Osteoblast (primary cell): ENCODE results near the gene PRSS50. TPM values are rescaled to one million over a fixed set of nuclear protein-coding genes. Genes with fewer than 3 reads are reported as not detected.
A peak's percentile ranks its signal among the peaks of the same experiment; 100 is the strongest.

Experiments used
- DNase-seq: peaks from one replicate; pipeline ENCODE4 v3.0.0; 2011; ENCODE audit warnings: low spot score, mixed read lengths; ENCODE audit not compliant: insufficient read length; ENCODE audit errors: missing footprints
- H2AFZ ChIP-seq: 2 replicates; pipeline ENCODE4 v1.6.0; 2011; ENCODE audit warnings: mild to moderate bottlenecking, low read length
- H3K27ac ChIP-seq: 2 replicates; pipeline ENCODE4 v1.5.1; 2011; ENCODE audit warnings: mild to moderate bottlenecking, low read depth, low read length, moderate library complexity
- H3K27me3 ChIP-seq: 2 replicates; pipeline ENCODE4 v1.6.0; 2012; ENCODE audit warnings: mild to moderate bottlenecking, control low read depth, inconsistent platforms, low read length, moderate library complexity; ENCODE audit not compliant: insufficient read depth
- H3K36me3 ChIP-seq: 2 replicates; pipeline ENCODE4 v1.5.1; 2011; ENCODE audit warnings: mild to moderate bottlenecking, low read length, control low read depth, moderate library complexity; ENCODE audit not compliant: insufficient read depth
- H3K4me1 ChIP-seq: 2 replicates; pipeline ENCODE4 v1.5.1; 2011; ENCODE audit warnings: mild to moderate bottlenecking, low read length, control low read depth, moderate library complexity; ENCODE audit not compliant: insufficient read depth
- H3K4me2 ChIP-seq: 2 replicates; pipeline ENCODE4 v1.6.0; 2011; ENCODE audit warnings: mild to moderate bottlenecking, low read length; ENCODE audit not compliant: insufficient read depth
- H3K4me3 ChIP-seq: fragments of 200-600 bp; sonication (generic); 3 replicates; pipeline ENCODE4 v1.5.1; 2012; ENCODE audit warnings: mild to moderate bottlenecking, low read length, inconsistent platforms; ENCODE audit not compliant: insufficient read depth
- H3K79me2 ChIP-seq: 2 replicates; pipeline ENCODE4 v1.6.0; 2012; ENCODE audit warnings: mild to moderate bottlenecking, low read length, control low read depth, inconsistent platforms; ENCODE audit not compliant: insufficient read depth
- H3K9me3 ChIP-seq: 2 replicates; pipeline ENCODE4 v1.5.1; 2011; ENCODE audit warnings: low read depth, low read length, control low read depth
- H4K20me1 ChIP-seq: 2 replicates; pipeline ENCODE4 v1.6.0; 2012; ENCODE audit warnings: mild to moderate bottlenecking, low read length, control low read depth; ENCODE audit not compliant: insufficient read depth
- CTCF ChIP-seq: IDR thresholded peaks from 2 replicates; pipeline ENCODE4 v1.5.1; 2011; ENCODE audit warnings: mild to moderate bottlenecking, low read depth, low read length, moderate library complexity; ENCODE audit errors: extremely low read depth
- total RNA-seq: library from RNA; depleted of rRNA; stranded (reverse); fragments of >200 nt; gene quantifications from 2 replicates; pipeline ENCODE4 v1.2.3, GENCODE V29; 2012

PRSS50 gene
- total RNA-seq, 1 donor: not detected

DNA sequence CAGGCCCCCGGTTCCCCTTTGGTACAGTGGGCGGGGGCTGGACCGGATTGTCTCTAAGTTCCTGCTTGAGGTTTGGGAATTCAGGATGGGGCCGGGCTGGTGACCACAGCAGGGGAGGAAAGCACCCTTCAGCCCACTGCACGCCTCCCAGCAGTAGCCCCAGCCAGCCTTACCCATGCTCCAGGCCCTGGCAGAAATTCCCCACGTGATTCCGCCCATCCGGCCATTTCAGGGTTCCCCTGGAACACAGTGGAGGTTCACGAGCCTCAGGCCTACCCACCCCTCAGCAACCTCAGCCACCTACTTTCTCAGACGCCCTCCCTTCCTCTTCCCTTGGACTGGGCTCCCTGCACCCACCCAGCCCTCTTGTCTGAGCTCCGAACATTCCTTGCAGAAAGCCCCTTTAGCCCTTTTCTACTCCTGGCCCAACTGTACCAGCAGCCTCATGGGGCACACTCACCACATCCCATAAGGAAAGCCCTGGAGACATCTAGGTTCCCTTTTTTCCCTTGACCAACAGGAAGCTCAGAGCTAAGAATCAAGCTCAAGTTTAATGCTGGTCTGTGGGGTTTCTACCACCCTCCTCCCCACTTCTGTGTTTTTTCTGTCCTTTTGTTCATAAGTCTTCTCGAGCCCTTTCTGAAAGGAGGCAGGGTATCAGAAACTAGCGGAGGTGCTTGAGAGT, 35.7 kb downstream of the PRSS50 start:
- no peaks in the 10 kb centered on the region for H3K79me2 ChIP-seq
- no peaks in the 10 kb centered on the region for H3K4me1 ChIP-seq
- no peak overlapping the region for H3K27ac ChIP-seq
- H4K20me1 ChIP-seq: no peaks in the 10 kb centered on the region
- no peak overlapping the region for H3K4me3 ChIP-seq
- H3K4me2 ChIP-seq: no peak overlapping the region
- H3K27me3 ChIP-seq: no peaks in the 10 kb centered on the region
- no peak overlapping the region for H2AFZ ChIP-seq
- no peaks in the 10 kb centered on the region for H3K9me3 ChIP-seq
- no peaks in the 10 kb centered on the region for H3K36me3 ChIP-seq
- DNase-seq: no peak
- no peak for TF ChIP-seq CTCF

DNA sequence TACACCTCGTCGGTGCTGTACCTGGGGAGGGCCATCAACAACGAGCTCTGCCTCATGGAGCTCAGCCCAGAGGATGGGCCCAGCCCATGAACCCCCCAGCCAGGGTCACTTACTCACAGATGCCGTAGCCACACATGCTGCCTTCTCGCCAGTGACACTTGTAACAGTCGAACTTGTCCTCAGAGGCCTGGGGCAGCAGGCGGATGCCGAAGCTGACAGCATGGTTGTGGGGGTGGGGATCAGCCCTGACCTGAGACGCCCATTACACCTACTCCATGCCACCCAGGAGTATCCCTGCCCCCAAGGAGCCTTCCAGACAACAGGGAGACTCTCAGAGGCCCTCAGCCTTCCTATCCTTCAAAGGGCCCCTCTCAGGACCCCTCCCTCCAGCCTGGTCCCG, 36.3 kb downstream of the PRSS50 start:
- Histone ChIP-seq H3K79me2 (no peaks in the 10 kb centered on the region), H3K27ac (no peak overlapping the region), H4K20me1 (no peaks in the 10 kb centered on the region), H3K4me2 (no peak overlapping the region), H3K36me3 (no peaks in the 10 kb centered on the region), H3K27me3 (no peaks in the 10 kb centered on the region), H2AFZ (no peak overlapping the region), H3K9me3 (no peaks in the 10 kb centered on the region), H3K4me1 (no peaks in the 10 kb centered on the region), H3K4me3 (no peak overlapping the region)
- TF ChIP-seq CTCF: no peak
- DNase-seq: peak; percentile 36

- DNase-seq: peak; percentile 47
- no peaks in the 10 kb centered on the region for H3K36me3 ChIP-seq
- no peak for TF ChIP-seq CTCF
Observed at GRCh38 chr3:46680298-46680826, 37.3 kb downstream of the PRSS50 start.

GRCh38 chr3:46679681-46680080, 38.0 kb downstream of the PRSS50 start:
- Histone ChIP-seq H3K79me2 (no peaks in the 10 kb centered on the region), H3K27ac (no peak overlapping the region), H3K27me3 (no peaks in the 10 kb centered on the region), H3K9me3 (no peaks in the 10 kb centered on the region), H2AFZ (no peak overlapping the region), H3K4me3 (no peak overlapping the region), H3K4me2 (no peak overlapping the region), H3K4me1 (no peaks in the 10 kb centered on the region), H4K20me1 (no peaks in the 10 kb centered on the region), H3K36me3 (no peaks in the 10 kb centered on the region)
- no peak for TF ChIP-seq CTCF
- DNase-seq: no peak

More at GRCh38 chr3:46680298-46680826, 37.3 kb downstream of the PRSS50 start:
- H3K27me3 ChIP-seq: no peaks in the 10 kb centered on the region
- no peaks in the 10 kb centered on the region for H3K79me2 ChIP-seq
- no peak overlapping the region for H3K27ac ChIP-seq
- no peak overlapping the region for H2AFZ ChIP-seq
- no peaks in the 10 kb centered on the region for H3K9me3 ChIP-seq
- H3K4me2 ChIP-seq: no peak overlapping the region
- no peak overlapping the region for H3K4me3 ChIP-seq
- H4K20me1 ChIP-seq: no peaks in the 10 kb centered on the region
- H3K4me1 ChIP-seq: no peaks in the 10 kb centered on the region
